ENCODE results near the gene HTR4.

- TF ChIP-seq CTCF (IDR thresholded peaks at IDR 0.05) = no peak
- no peak for TF ChIP-seq POLR2AphosphoS5 (IDR thresholded peaks at IDR 0.05)
- TF ChIP-seq EP300 (IDR thresholded peaks at IDR 0.05) = no peak
- TF ChIP-seq POLR2A (IDR thresholded peaks at IDR 0.05) = no peak
These were observed 208.7 kb downstream of the HTR4 start for GRCh38 chr5:148445578-148445977.
